Mammary epithelial cell (primary cell): ENCODE results near the gene PRDX5.

Source experiments
- CTCF ChIP-seq, 2 donors: IDR thresholded peaks in 1 of 2; conservative IDR thresholded peaks in 1 of 2; 2 replicates each; pipeline ENCODE4 v1.5.1; 2011 to 2012; ENCODE audit warnings: inconsistent platforms in 2 of 2, low read length in 2 of 2, mild to moderate bottlenecking in 2 of 2, control low read depth in 1 of 2, low read depth in 1 of 2; ENCODE audit not compliant: insufficient read depth in 1 of 2; ENCODE audit errors: extremely low read depth in 1 of 2
- EZH2 ChIP-seq: IDR thresholded peaks from 2 replicates; pipeline ENCODE4 v1.6.1; 2012; ENCODE audit warnings: low read length, inconsistent platforms, borderline replicate concordance

GRCh38 chr11:64321026-64321425 is 3.1 kb downstream of the PRDX5 start:
- TF ChIP-seq CTCF (conservative IDR thresholded peaks at IDR 0.05 in 1 of 2, IDR thresholded peaks at IDR 0.05 in 1 of 2; ENCODE audit: extremely low read depth in 1 of 2, insufficient read depth in 1 of 2, low read depth in 1 of 2, low read length in 2 of 2) (no peak), EZH2 (no peak)
